Measurements from ENCODE around the gene DIPK2A. TPM values are rescaled to one million over a fixed set of nuclear protein-coding genes. Genes with fewer than 3 reads are reported as not detected.

DIPK2A gene
- total and polyA plus RNA-seq, 2 experiments from 2014 or later = 19.0 to 38.5 TPM

GRCh38 chr3:143961342-143961741 is 10.3 kb upstream of the DIPK2A start (continued):
- TF ChIP-seq, protein P1, sequence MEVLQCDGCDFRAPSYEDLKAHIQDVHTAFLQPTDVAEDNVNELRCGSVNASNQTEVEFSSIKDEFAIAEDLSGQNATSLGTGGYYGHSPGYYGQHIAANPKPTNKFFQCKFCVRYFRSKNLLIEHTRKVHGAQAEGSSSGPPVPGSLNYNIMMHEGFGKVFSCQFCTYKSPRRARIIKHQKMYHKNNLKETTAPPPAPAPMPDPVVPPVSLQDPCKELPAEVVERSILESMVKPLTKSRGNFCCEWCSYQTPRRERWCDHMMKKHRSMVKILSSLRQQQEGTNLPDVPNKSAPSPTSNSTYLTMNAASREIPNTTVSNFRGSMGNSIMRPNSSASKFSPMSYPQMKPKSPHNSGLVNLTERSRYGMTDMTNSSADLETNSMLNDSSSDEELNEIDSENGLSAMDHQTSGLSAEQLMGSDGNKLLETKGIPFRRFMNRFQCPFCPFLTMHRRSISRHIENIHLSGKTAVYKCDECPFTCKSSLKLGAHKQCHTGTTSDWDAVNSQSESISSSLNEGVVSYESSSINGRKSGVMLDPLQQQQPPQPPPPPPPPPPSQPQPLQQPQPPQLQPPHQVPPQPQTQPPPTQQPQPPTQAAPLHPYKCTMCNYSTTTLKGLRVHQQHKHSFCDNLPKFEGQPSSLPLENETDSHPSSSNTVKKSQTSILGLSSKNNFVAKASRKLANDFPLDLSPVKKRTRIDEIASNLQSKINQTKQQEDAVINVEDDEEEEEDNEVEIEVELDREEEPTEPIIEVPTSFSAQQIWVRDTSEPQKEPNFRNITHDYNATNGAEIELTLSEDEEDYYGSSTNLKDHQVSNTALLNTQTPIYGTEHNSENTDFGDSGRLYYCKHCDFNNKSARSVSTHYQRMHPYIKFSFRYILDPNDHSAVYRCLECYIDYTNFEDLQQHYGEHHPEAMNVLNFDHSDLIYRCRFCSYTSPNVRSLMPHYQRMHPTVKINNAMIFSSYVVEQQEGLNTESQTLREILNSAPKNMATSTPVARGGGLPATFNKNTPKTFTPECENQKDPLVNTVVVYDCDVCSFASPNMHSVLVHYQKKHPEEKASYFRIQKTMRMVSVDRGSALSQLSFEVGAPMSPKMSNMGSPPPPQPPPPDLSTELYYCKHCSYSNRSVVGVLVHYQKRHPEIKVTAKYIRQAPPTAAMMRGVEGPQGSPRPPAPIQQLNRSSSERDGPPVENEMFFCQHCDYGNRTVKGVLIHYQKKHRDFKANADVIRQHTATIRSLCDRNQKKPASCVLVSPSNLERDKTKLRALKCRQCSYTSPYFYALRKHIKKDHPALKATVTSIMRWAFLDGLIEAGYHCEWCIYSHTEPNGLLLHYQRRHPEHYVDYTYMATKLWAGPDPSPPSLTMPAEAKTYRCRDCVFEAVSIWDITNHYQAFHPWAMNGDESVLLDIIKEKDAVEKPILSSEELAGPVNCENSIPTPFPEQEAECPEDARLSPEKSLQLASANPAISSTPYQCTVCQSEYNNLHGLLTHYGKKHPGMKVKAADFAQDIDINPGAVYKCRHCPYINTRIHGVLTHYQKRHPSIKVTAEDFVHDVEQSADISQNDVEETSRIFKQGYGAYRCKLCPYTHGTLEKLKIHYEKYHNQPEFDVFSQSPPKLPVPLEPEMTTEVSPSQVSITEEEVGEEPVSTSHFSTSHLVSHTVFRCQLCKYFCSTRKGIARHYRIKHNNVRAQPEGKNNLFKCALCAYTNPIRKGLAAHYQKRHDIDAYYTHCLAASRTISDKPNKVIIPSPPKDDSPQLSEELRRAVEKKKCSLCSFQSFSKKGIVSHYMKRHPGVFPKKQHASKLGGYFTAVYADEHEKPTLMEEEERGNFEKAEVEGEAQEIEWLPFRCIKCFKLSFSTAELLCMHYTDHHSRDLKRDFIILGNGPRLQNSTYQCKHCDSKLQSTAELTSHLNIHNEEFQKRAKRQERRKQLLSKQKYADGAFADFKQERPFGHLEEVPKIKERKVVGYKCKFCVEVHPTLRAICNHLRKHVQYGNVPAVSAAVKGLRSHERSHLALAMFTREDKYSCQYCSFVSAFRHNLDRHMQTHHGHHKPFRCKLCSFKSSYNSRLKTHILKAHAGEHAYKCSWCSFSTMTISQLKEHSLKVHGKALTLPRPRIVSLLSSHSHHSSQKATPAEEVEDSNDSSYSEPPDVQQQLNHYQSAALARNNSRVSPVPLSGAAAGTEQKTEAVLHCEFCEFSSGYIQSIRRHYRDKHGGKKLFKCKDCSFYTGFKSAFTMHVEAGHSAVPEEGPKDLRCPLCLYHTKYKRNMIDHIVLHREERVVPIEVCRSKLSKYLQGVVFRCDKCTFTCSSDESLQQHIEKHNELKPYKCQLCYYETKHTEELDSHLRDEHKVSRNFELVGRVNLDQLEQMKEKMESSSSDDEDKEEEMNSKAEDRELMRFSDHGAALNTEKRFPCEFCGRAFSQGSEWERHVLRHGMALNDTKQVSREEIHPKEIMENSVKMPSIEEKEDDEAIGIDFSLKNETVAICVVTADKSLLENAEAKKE (CRISPR knock-in tag; IDR thresholded peaks at IDR 0.05) = no peak

- Histone ChIP-seq H4K20me1 (replicated peaks; ENCODE audit: insufficient read depth) (no peaks in the 10 kb centered on the region), H3K4me3 (no peak overlapping the region), H3K9me2 (ENCODE audit: insufficient read depth) (peaks cover 10% of the 10 kb centered on the region; the same call in 1 of the 2 replicates), H3K4me1 (ENCODE audit: insufficient read depth) (no peaks in the 10 kb centered on the region), H2AFZ (no peak overlapping the region), H3K4me2 (no peak overlapping the region), H3F3A (replicated peaks; ENCODE audit: low read depth) (no peaks in the 10 kb centered on the region), H3K79me2 (replicated peaks; ENCODE audit: insufficient read depth) (no peaks in the 10 kb centered on the region), H3K27ac (ENCODE audit: low read depth) (no peak overlapping the region), H3K36me3 (ENCODE audit: insufficient read depth) (no peaks in the 10 kb centered on the region), H3K27me3 (ENCODE audit: insufficient read depth) (no peaks in the 10 kb centered on the region)
- DNase-seq (ENCODE audit: low spot score) = no peak
- Mint-ChIP-seq H3K36me3 (ENCODE audit: low read depth) (0 out of 3 replicates have a peak, but pooled peaks cover 4% of the 10 kb centered on the region), H3K9me3 (0 out of 3 replicates have a peak, but pooled peaks cover 2% of the 10 kb centered on the region), H3K4me1 (peaks cover 10% of the 10 kb centered on the region; the same call in 2 of the 3 replicates), H3K27ac (no peak overlapping the region; the same call in 1 of the 2 replicates), H3K27me3 (ENCODE audit: insufficient read depth, low read depth, poor library complexity) (no peaks in the 10 kb centered on the region), H3K4me3 (no peak overlapping the region)
- ATAC-seq = no peak
- TF ChIP-seq JUNB (IDR thresholded peaks at IDR 0.05; ENCODE audit: unreplicated experiment) (no peak), ETS1 (IDR thresholded peaks at IDR 0.05) (no peak), POLR2AphosphoS5 (IDR thresholded peaks at IDR 0.05; ENCODE audit: low read depth) (no peak), EZH2 (IDR thresholded peaks at IDR 0.05; ENCODE audit: low read depth, unreplicated experiment) (no peak), CREB1 (CRISPR knock-in tag; IDR thresholded peaks at IDR 0.05; ENCODE audit: low read depth) (no peak), EZH2phosphoT487 (IDR thresholded peaks at IDR 0.05; ENCODE audit: unreplicated experiment) (no peak), STAT1 (IDR thresholded peaks at IDR 0.05; ENCODE audit: unreplicated experiment) (no peak), NANOG (IDR thresholded peaks at IDR 0.05; ENCODE audit: borderline replicate concordance) (no peak), ZNF114 (CRISPR knock-in tag; IDR thresholded peaks at IDR 0.05) (no peak), REST (IDR thresholded peaks at IDR 0.05; ENCODE audit: unreplicated experiment) (no peak)
- TF ChIP-seq, protein P2, sequence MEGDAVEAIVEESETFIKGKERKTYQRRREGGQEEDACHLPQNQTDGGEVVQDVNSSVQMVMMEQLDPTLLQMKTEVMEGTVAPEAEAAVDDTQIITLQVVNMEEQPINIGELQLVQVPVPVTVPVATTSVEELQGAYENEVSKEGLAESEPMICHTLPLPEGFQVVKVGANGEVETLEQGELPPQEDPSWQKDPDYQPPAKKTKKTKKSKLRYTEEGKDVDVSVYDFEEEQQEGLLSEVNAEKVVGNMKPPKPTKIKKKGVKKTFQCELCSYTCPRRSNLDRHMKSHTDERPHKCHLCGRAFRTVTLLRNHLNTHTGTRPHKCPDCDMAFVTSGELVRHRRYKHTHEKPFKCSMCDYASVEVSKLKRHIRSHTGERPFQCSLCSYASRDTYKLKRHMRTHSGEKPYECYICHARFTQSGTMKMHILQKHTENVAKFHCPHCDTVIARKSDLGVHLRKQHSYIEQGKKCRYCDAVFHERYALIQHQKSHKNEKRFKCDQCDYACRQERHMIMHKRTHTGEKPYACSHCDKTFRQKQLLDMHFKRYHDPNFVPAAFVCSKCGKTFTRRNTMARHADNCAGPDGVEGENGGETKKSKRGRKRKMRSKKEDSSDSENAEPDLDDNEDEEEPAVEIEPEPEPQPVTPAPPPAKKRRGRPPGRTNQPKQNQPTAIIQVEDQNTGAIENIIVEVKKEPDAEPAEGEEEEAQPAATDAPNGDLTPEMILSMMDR (conservative IDR thresholded peaks at IDR 0.05; ENCODE audit: low read depth in 2 of 2) = no peak
Observed at GRCh38 chr3:143963946-143964345, 7.7 kb upstream of the DIPK2A start.
